Chondrocyte (in vitro differentiated cells): ENCODE data around the gene SNIP1. TPM values are rescaled to one million over a fixed set of nuclear protein-coding genes. Genes with fewer than 3 reads are reported as not detected.
A peak's percentile ranks its signal among the peaks of the same experiment; 100 is the strongest.

ENCODE experiments used
- DNase-seq: peaks from one replicate; pipeline ENCODE4 v3.0.0; 2021; ENCODE audit warnings: mixed read lengths, low spot score
- H3K27ac Mint-ChIP-seq: one replicate; pipeline ENCODE4 v1.8.0; 2021; ENCODE audit warnings: mild to moderate bottlenecking, moderate library complexity, mixed read lengths; ENCODE audit not compliant: unreplicated experiment
- H3K27me3 Mint-ChIP-seq: 2 replicates; pipeline ENCODE4 v1.8.0; 2021; ENCODE audit warnings: low read depth, mixed read lengths
- H3K36me3 Mint-ChIP-seq: 2 replicates; pipeline ENCODE4 v1.8.0; 2021; ENCODE audit warnings: low read depth, mixed read lengths
- H3K4me1 Mint-ChIP-seq: 2 replicates; pipeline ENCODE4 v1.8.0; 2021; ENCODE audit warnings: low read depth, mild to moderate bottlenecking, mixed read lengths
- H3K4me3 Mint-ChIP-seq: one replicate; pipeline ENCODE4 v1.8.0; 2021; ENCODE audit warnings: mild to moderate bottlenecking, moderate library complexity, mixed read lengths; ENCODE audit not compliant: unreplicated experiment
- H3K9me3 Mint-ChIP-seq: 2 replicates; pipeline ENCODE4 v1.8.0; 2021; ENCODE audit warnings: low read depth, mixed read lengths
- total RNA-seq: library from RNA; stranded (reverse); gene quantifications from 3 replicates; pipeline ENCODE4 v1.2.1, GENCODE V29; 2021
- TF ChIP-seq, protein P1 (sequence below): fragments of 200-600 bp; sonication (generic); IDR thresholded peaks from 2 replicates; pipeline ENCODE4 v1.5.0; 2021; ENCODE audit warnings: antibody characterized with exemption, mild to moderate bottlenecking, moderate library complexity

The SNIP1 gene
- total RNA-seq, 1 donor from 2014 or later, result 15.6 TPM

DNA sequence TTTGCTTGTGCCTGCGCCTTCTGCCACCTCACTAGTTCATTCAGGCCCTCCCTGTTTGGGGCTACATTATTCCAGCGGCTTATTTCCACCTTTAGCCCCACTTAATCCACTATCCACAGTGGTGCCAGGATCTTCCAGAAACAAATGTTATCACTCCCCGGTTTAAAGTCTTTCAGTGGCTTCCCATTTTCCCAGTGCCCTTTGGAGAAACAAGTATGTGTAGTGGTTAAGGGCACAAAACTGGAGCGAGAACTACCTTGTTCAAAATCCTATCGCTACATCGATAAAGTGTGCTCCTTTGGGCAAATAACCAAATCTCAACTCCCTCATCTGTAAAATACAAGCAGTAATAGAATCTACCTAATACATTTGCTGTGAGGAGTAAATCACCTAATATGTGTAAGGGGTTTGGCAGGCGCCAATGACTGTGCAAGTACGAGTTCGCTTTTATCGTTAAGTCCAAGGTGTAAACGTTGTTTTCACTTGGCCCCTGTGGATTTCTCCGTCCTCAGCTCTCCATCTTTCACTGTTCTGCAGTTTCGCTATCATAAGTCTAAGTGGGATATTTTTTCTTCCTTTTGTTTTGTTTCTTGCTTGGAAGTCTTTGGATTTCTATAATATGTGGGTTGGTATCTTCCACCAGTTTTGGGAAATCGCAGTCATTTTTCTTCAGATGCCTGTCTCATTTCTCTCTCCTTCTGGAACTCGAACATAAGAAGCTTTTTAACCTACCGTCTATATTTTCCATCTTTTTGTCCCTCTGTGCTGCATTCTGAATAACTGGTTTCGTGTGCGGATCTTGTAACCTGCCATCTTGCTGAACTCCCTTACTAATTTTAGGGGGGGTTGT lies 38.7 kb downstream of the SNIP1 start:
- H3K27ac Mint-ChIP-seq, result peak overlapping the region; percentile 97
- DNase-seq, result no peak
- H3K36me3 Mint-ChIP-seq, result peaks cover 8% of the 10 kb centered on the region
- TF ChIP-seq, protein P1, sequence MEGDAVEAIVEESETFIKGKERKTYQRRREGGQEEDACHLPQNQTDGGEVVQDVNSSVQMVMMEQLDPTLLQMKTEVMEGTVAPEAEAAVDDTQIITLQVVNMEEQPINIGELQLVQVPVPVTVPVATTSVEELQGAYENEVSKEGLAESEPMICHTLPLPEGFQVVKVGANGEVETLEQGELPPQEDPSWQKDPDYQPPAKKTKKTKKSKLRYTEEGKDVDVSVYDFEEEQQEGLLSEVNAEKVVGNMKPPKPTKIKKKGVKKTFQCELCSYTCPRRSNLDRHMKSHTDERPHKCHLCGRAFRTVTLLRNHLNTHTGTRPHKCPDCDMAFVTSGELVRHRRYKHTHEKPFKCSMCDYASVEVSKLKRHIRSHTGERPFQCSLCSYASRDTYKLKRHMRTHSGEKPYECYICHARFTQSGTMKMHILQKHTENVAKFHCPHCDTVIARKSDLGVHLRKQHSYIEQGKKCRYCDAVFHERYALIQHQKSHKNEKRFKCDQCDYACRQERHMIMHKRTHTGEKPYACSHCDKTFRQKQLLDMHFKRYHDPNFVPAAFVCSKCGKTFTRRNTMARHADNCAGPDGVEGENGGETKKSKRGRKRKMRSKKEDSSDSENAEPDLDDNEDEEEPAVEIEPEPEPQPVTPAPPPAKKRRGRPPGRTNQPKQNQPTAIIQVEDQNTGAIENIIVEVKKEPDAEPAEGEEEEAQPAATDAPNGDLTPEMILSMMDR, result no peak
- no peaks in the 10 kb centered on the region for H3K27me3 Mint-ChIP-seq
- no peaks in the 10 kb centered on the region for H3K9me3 Mint-ChIP-seq
- peaks cover 20% of the 10 kb centered on the region for H3K4me1 Mint-ChIP-seq
- H3K4me3 Mint-ChIP-seq, result peak overlapping the region; percentile 87

- Mint-ChIP-seq H3K4me3 (peak within 1 kb of the TSS; percentile 87), H3K4me1 (peaks cover 20% of the 10 kb centered on the region), H3K27me3 (no peaks in the 10 kb centered on the region), H3K36me3 (peaks cover 8% of the 10 kb centered on the region), H3K27ac (peak within 1 kb of the TSS; percentile 97), H3K9me3 (no peaks in the 10 kb centered on the region)
- peak; percentile 95 for DNase-seq
- TF ChIP-seq, protein P1, result peak; percentile 90
These were observed 39.5 kb downstream of the SNIP1 start, which contains the start of gene MEAF6 for GRCh38 chr1:37514350-37515184. MEAF6 (minus strand) TSS chr1:37514766; CDS start chr1:37514746, 20 bp downstream.

DNA sequence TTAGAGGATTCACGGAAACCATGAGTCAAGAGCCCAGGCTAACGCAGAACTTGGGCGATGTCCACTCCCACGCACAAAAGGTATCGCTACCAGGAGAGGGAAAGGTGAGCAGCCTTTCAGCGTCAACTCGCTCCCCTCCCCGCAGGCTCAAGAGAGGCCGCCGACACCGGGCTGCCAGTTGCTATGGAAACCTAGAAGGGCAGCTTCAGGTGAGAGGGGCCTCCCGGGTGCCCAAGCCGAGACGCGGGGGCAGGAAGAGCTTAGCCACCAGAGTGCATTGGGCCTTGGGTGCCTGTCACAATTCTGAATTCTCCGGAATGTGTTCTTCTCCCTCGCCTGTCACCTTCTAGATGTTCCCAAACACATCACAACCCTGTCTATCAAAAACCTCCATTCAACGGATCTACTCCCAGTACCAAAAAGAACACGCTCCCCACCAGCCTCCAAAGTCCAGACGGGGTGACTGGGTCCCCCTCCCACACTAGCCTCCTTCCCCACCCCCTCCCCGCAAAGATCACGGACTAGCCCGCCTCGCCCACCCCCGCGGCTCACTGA lies 40.2 kb downstream of the SNIP1 start:
- Mint-ChIP-seq H3K4me1 (peaks cover 25% of the 10 kb centered on the region), H3K9me3 (no peaks in the 10 kb centered on the region), H3K27me3 (no peaks in the 10 kb centered on the region), H3K4me3 (peak overlapping the region; percentile 87), H3K36me3 (peaks cover 12% of the 10 kb centered on the region), H3K27ac (peak overlapping the region; percentile 66)
- no peak for DNase-seq
- TF ChIP-seq, protein P1, result no peak

DNA sequence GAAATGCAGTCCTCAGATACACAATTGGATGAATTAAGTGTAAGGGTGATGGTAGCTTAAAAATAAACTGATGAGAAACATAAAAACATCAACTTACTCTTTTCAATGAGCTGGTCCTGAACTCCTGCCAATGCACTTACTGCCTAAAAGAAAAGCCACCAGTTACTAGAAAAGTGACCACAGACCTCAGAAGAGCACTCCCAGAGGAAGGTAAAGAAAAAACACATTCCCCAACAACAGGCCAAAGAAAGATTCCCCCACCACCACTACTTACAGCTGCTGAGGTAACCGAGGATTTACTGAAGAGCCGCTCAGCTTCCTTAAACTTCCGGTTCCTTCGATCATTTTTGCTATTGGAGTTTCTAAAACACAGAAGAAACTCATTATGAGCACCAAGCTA lies 44.9 kb downstream of the SNIP1 start:
- DNase-seq, result no peak

More for the DNA sequence above, 44.9 kb downstream of the SNIP1 start:
- no peak overlapping the region for H3K27ac Mint-ChIP-seq
- H3K27me3 Mint-ChIP-seq, result no peaks in the 10 kb centered on the region
- H3K36me3 Mint-ChIP-seq, result peaks cover 21% of the 10 kb centered on the region
- no peaks in the 10 kb centered on the region for H3K9me3 Mint-ChIP-seq
- H3K4me1 Mint-ChIP-seq, result peaks cover 15% of the 10 kb centered on the region
- H3K4me3 Mint-ChIP-seq, result no peak overlapping the region
- TF ChIP-seq, protein P1, result peak; percentile 55
